IPS DF 6.9 (cell line): ENCODE results near the gene B3GALT5.

Source experiments
- DNase-seq: peaks from one replicate; pipeline ENCODE4 v3.0.0-alpha.2; 2013; ENCODE audit warnings: low read depth, low spot score
- H3K27ac ChIP-seq: one replicate; pipeline ENCODE4 v1.5.1; 2013; ENCODE audit warnings: low read length, control low read depth
- H3K27me3 ChIP-seq: 2 replicates; pipeline ENCODE4 v1.6.1; 2013; ENCODE audit warnings: mild to moderate bottlenecking, low read length; ENCODE audit not compliant: control insufficient read depth, insufficient read depth
- H3K36me3 ChIP-seq: 2 replicates; pipeline ENCODE4 v1.6.1; 2013; ENCODE audit warnings: low read length; ENCODE audit not compliant: control insufficient read depth, insufficient read depth
- H3K4me1 ChIP-seq: 2 replicates; pipeline ENCODE4 v1.6.1; 2013; ENCODE audit warnings: low read length; ENCODE audit not compliant: control insufficient read depth, insufficient read depth
- H3K4me3 ChIP-seq: 2 replicates; pipeline ENCODE4 v1.5.1; 2013; ENCODE audit warnings: mild to moderate bottlenecking, low read length
- H3K9me3 ChIP-seq: 2 replicates; pipeline ENCODE4 v1.6.1; 2013; ENCODE audit warnings: low read length, inconsistent platforms; ENCODE audit not compliant: control insufficient read depth, insufficient read depth
- WGBS: extraction: QIAGEN DNeasy Blood & Tissue Kit; methylation state at CpG from one replicate; pipeline ENCODE4 v1.1.7; 2013; ENCODE audit warnings: mixed read lengths, missing lambda C conversion rate; ENCODE audit not compliant: insufficient read length, insufficient coverage; 5-methylcytosine and 5-hydroxymethylcytosine counted together

B3GALT5 gene

DNA sequence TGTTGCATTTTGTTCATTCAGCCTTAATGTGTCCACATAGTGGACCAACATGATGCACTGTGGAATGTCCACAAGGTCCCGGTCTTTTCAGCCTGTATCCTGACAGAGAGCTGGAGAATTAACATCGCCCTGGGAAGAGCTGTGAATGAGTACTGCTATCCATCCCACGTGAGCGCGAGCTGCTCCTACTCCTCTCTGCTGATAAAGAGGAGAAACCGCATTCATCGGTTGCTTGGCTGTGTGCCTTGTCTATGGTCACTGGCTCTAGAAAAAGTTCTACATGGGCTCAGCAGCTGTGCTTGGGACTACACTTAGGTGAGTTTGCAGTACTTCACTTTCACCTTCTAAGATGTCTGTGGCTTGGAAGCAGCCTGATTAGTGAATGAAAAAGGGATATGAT lies 101.2 kb downstream of the B3GALT5 start:
- Histone ChIP-seq H3K27me3 (no peaks in the 10 kb centered on the region), H3K4me1 (0 out of 2 replicates have a peak, but pooled peaks cover 2% of the 10 kb centered on the region), H3K9me3 (no peaks in the 10 kb centered on the region), H3K27ac (no peak overlapping the region), H3K4me3 (no peak overlapping the region), H3K36me3 (no peaks in the 10 kb centered on the region)
- no peak for DNase-seq
- WGBS, result no CpG with 5 or more reads among the region's 7 CpGs

DNA sequence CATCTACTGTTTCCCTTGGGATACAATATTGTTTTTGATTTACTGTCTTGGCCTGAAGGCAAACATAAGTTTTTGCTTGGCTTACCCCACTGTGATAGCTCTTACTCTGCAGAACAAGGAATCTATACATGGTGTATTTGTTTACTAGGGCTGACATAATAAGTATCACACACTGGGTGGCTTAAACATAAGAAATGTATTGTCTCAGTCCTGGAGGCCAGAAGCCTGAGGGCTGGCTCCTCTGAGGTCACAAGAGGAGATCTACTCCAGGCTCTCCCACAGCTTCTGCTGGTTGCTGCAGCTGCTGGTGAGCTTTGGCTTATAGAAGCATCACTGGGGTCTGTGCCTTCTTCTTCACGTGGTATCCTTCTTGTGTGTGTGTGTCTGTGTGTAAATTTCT lies 101.6 kb downstream of the B3GALT5 start:
- Histone ChIP-seq H3K4me3 (no peak overlapping the region), H3K27ac (no peak overlapping the region), H3K27me3 (no peaks in the 10 kb centered on the region), H3K36me3 (no peaks in the 10 kb centered on the region), H3K4me1 (0 out of 2 replicates have a peak, but pooled peaks cover 2% of the 10 kb centered on the region), H3K9me3 (no peaks in the 10 kb centered on the region)
- no peak for DNase-seq
- whole genome bisulfite sequencing, result no CpG with 5 or more reads among the region's 1 CpG

DNA sequence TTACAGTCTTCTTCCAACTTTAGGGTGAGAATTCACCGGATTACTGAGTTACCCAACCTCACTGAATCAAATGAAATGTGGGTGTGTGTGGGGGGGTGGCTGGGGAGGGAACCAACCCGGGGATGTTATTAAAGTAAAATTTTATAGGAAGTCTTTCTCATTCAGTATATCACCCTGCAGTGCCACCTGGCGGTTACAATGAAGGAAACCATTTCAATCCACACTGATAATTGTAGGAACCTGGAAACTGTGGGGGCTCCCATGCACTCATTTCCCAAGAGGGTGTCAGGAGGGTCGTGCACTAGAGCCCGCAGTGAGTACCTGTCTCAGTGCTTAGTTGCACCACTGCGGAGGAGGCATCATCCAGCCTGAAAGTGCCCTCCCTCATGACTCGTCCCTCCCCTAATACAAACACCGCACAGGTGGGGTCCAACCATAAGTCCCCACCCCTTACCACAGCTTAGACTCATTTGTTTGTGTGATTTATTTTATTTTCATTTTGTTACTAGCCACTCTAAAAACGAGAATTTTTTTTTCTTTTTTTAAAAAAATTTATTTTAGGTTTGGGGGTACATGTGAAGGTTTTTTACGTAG lies 103.2 kb downstream of the B3GALT5 start:
- DNase-seq, result no peak
- Histone ChIP-seq H3K4me3 (no peak overlapping the region), H3K27me3 (no peaks in the 10 kb centered on the region), H3K4me1 (0 out of 2 replicates have a peak, but pooled peaks cover 2% of the 10 kb centered on the region), H3K27ac (no peak overlapping the region), H3K9me3 (no peaks in the 10 kb centered on the region), H3K36me3 (no peaks in the 10 kb centered on the region)
- WGBS, result no CpG with 5 or more reads among the region's 10 CpGs

DNA sequence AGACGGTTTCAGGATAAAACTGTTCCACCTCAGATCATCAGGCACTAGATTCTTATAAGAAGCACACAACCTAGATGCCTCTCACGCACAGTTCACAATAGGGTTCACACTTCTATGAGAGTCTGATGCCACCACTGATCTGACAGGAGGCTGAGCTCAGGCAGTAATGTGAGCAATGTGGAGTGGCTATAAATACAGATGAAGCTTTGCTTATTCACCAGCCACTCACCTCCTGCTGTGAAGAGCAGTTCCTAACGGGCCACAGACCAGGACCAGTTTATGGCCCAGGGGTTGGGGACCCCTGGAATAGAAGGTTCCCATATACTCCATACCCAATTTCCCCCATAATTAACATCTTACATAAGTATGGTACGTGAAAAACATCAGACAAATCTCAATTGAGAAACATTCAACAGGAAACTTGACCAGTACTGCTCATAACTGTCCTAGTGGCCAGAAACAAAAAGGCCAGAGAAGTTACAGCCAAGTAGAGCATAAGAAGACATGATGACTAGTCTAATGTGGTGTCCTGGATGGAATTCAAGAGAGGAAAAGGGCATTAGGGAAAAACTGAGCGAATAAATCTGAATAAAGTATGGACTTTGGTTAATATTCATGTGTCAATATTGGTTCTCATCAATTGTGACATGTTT lies 107.5 kb downstream of the B3GALT5 start:
- no peak for DNase-seq

DNA sequence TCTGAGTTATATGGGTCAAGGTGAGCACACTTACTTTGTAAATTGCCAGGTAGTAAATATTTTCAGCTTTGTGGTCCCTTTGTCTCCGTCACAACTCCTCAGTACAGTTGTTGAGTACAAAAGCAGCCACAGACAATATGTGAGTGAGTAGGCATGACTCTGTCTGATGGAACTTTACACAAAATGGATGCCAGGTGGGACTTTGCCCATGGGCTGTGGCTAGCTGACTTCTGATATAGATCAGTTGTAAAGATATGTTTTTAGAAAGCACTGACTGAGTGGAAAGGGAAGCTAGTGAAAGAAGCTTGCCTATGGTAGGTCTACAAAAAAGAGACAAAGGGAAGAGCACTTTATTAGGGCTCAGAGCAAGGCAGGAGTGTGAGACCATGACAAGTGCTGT lies 109.1 kb downstream of the B3GALT5 start:
- H3K4me1 ChIP-seq, result no peaks in the 10 kb centered on the region
- H3K27ac ChIP-seq, result no peak overlapping the region
- DNase-seq, result no peak
- no peaks in the 10 kb centered on the region for H3K9me3 ChIP-seq
- no CpG with 5 or more reads among the region's 1 CpG for WGBS
- H3K27me3 ChIP-seq, result no peaks in the 10 kb centered on the region
- H3K36me3 ChIP-seq, result peaks cover 3% of the 10 kb centered on the region; the same call in 1 of the 2 replicates
- H3K4me3 ChIP-seq, result no peak overlapping the region

More for the DNA sequence above, 107.5 kb downstream of the B3GALT5 start:
- H3K9me3 ChIP-seq, result no peaks in the 10 kb centered on the region
- H3K27me3 ChIP-seq, result no peaks in the 10 kb centered on the region
- WGBS, result no CpG with 5 or more reads among the region's 5 CpGs
- H3K27ac ChIP-seq, result no peak overlapping the region
- 0 out of 2 replicates have a peak, but pooled peaks cover 2% of the 10 kb centered on the region for H3K4me1 ChIP-seq
- no peak overlapping the region for H3K4me3 ChIP-seq
- no peaks in the 10 kb centered on the region for H3K36me3 ChIP-seq
